K562 (cell line): ENCODE measurements around the gene BDH1.
"Not testable (repeated sequence)": the region's sequence is repeated elsewhere in the genome, so short reads cannot be mapped to it uniquely, and the experiment has no call there.

Experiments used
- BHLHE40 ChIP-seq: IDR thresholded peaks from 2 replicates; pipeline ENCODE4 v1.6.1; 2011; ENCODE audit warnings: low read length, improper control_type of control experiment
- CEBPB ChIP-seq: fragments of 450-650 bp; IDR thresholded peaks from 2 replicates; pipeline ENCODE4 v1.6.1; 2016; ENCODE audit warnings: missing genetic modification characterization, missing compliant biosample characterization
- CTCF ChIP-seq, 3 experiments: IDR thresholded peaks in 2 of 3; conservative IDR thresholded peaks in 1 of 3; 2 replicates each; pipeline ENCODE4 v1.5.1; 2011 to 2012; ENCODE audit warnings: low read length in 3 of 3, mild to moderate bottlenecking in 3 of 3, control low read depth in 2 of 3, improper control_type of control experiment in 1 of 3, inconsistent platforms in 1 of 3, low read depth in 1 of 3, mixed read lengths in 1 of 3, moderate library complexity in 1 of 3; ENCODE audit not compliant: insufficient read depth in 2 of 3
- E2F1 ChIP-seq: sonication (generic); formaldehyde crosslinking; IDR thresholded peaks from 2 replicates; pipeline ENCODE4 v1.8.1; 2023; ENCODE audit warnings: mild to moderate bottlenecking, missing genetic modification reagents, moderate library complexity
- HDAC6 ChIP-seq: IDR thresholded peaks from 2 replicates; pipeline ENCODE4 v1.6.1; 2012; ENCODE audit warnings: low read depth, mild to moderate bottlenecking, control low read depth, inconsistent platforms, low read length, moderate library complexity
- RBM25 ChIP-seq: fragments of 200-400 bp; formaldehyde crosslinking; IDR thresholded peaks from 2 replicates; pipeline ENCODE4 v1.6.1; 2018; ENCODE audit warnings: low read length, low read depth, moderate library complexity; ENCODE audit not compliant: severe bottlenecking
- STAT5B ChIP-seq: fragments of 250-450 bp; sonication (Bioruptor Pico); IDR thresholded peaks from 2 replicates; pipeline ENCODE4 v1.8.0; 2021; ENCODE audit warnings: mild to moderate bottlenecking, inconsistent platforms
- SUPT5H ChIP-seq: fragments of 450-650 bp; IDR thresholded peaks from 2 replicates; pipeline ENCODE4 v1.6.1; 2016
- ZNF384 ChIP-seq: IDR thresholded peaks from 2 replicates; pipeline ENCODE4 v1.6.1; 2012; ENCODE audit warnings: low read depth, low read length, improper control_type of control experiment
- ZNF589 ChIP-seq: fragments of 200-800 bp; sonication (Bioruptor generic); IDR thresholded peaks from 2 replicates; pipeline ENCODE4 v1.6.1; 2016; ENCODE audit warnings: low read depth, missing genetic modification characterization, missing compliant biosample characterization
- ZNF717 ChIP-seq: fragments of 250-450 bp; sonication (Bioruptor Pico); IDR thresholded peaks from 2 replicates; pipeline ENCODE4 v1.5.0; 2021
- TF ChIP-seq, protein P1 (sequence below), 2 experiments: fragments of 200-800 bp in 1 of 2; sonication (Bioruptor generic) in 1 of 2; sonication (generic) in 1 of 2; formaldehyde crosslinking in 1 of 2; IDR thresholded peaks in 1 of 2; conservative IDR thresholded peaks in 1 of 2; 2 replicates each; pipeline versions ENCODE4 v1.5.0 to v1.6.1; 2016 to 2020; ENCODE audit warnings: missing compliant biosample characterization in 1 of 2, missing genetic modification characterization in 1 of 2, missing genetic modification reagents in 1 of 2
- TF ChIP-seq, protein P2 (sequence below): fragments of 250-450 bp; sonication (Bioruptor Pico); IDR thresholded peaks from 2 replicates; pipeline ENCODE4 v1.4.0; 2020; ENCODE audit warnings: mild to moderate bottlenecking, moderate library complexity

GRCh38 chr3:197569433-197569832, 13.7 kb upstream of the BDH1 start:
- TF ChIP-seq STAT5B (CRISPR knock-in tag); ZNF384; RBM25; CTCF (IDR thresholded peaks at IDR 0.05 in 2 of 3, conservative IDR thresholded peaks at IDR 0.05 in 1 of 3; ENCODE audit: insufficient read depth in 2 of 3, low read depth in 1 of 3, low read length in 3 of 3); ZNF589 (CRISPR knock-in tag); BHLHE40; CEBPB (tag); SUPT5H; ZNF717 (CRISPR knock-in tag); E2F1 (CRISPR knock-in tag); HDAC6: not testable (repeated sequence)
- TF ChIP-seq, protein P1, sequence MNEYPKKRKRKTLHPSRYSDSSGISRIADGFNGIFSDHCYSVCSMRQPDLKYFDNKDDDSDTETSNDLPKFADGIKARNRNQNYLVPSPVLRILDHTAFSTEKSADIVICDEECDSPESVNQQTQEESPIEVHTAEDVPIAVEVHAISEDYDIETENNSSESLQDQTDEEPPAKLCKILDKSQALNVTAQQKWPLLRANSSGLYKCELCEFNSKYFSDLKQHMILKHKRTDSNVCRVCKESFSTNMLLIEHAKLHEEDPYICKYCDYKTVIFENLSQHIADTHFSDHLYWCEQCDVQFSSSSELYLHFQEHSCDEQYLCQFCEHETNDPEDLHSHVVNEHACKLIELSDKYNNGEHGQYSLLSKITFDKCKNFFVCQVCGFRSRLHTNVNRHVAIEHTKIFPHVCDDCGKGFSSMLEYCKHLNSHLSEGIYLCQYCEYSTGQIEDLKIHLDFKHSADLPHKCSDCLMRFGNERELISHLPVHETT (CRISPR knock-in tag; conservative IDR thresholded peaks at IDR 0.05 in 1 of 2, IDR thresholded peaks at IDR 0.05 in 1 of 2), result not testable (repeated sequence)
- TF ChIP-seq, protein P2, sequence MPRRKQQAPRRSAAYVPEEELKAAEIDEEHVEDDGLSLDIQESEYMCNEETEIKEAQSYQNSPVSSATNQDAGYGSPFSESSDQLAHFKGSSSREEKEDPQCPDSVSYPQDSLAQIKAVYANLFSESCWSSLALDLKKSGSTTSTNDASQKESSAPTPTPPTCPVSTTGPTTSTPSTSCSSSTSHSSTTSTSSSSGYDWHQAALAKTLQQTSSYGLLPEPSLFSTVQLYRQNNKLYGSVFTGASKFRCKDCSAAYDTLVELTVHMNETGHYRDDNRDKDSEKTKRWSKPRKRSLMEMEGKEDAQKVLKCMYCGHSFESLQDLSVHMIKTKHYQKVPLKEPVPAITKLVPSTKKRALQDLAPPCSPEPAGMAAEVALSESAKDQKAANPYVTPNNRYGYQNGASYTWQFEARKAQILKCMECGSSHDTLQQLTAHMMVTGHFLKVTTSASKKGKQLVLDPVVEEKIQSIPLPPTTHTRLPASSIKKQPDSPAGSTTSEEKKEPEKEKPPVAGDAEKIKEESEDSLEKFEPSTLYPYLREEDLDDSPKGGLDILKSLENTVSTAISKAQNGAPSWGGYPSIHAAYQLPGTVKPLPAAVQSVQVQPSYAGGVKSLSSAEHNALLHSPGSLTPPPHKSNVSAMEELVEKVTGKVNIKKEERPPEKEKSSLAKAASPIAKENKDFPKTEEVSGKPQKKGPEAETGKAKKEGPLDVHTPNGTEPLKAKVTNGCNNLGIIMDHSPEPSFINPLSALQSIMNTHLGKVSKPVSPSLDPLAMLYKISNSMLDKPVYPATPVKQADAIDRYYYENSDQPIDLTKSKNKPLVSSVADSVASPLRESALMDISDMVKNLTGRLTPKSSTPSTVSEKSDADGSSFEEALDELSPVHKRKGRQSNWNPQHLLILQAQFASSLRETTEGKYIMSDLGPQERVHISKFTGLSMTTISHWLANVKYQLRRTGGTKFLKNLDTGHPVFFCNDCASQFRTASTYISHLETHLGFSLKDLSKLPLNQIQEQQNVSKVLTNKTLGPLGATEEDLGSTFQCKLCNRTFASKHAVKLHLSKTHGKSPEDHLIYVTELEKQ, result not testable (repeated sequence)
